ENCODE results near the gene ZNF441. TPM values are rescaled to one million over a fixed set of nuclear protein-coding genes. Genes with fewer than 3 reads are reported as not detected.
A peak's percentile ranks its signal among the peaks of the same experiment; 100 is the strongest.

ZNF441 gene
- total RNA-seq, 4 donors from 2014 or later, result 4.5 to 10.7 (median 7.7) TPM

- Histone ChIP-seq H3K36me3 (peaks cover 18 to 53% of the 10 kb centered on the region in 2 donors), H3K4me3 (no peak overlapping the region), H3K27ac (no peak overlapping the region), H3K9me3 (peaks cover 12 to 85% (median 12%) of the 10 kb centered on the region in 3 donors), H3K4me1 (no peaks in the 10 kb centered on the region), H3K27me3 (no peaks in the 10 kb centered on the region)
- WGBS, 2 donors (ENCODE audit: low coverage in 1 of 2), result 83 to 100% methylated on average over 1 of the region's 1 CpG
- ATAC-seq, result no peak
- TF ChIP-seq EP300 (IDR thresholded peaks at IDR 0.05), result no peak
- no peak for TF ChIP-seq CTCF (IDR thresholded peaks at IDR 0.05)
- no peak for TF ChIP-seq POLR2A (IDR thresholded peaks at IDR 0.05)
- TF ChIP-seq POLR2AphosphoS5 (IDR thresholded peaks at IDR 0.05), result no peak
These were observed 17.0 kb downstream of the ZNF441 start for GRCh38 chr19:11783767-11784166.

- Histone ChIP-seq H3K27me3 (no peaks in the 10 kb centered on the region), H3K9me3 (peaks cover 12 to 88% (median 12%) of the 10 kb centered on the region in 3 donors), H3K36me3 (peaks cover 18 to 47% of the 10 kb centered on the region in 2 donors), H3K4me1 (no peaks in the 10 kb centered on the region), H3K27ac (no peak overlapping the region), H3K4me3 (no peak overlapping the region)
- ATAC-seq, result no peak
- TF ChIP-seq POLR2AphosphoS5 (IDR thresholded peaks at IDR 0.05), result no peak
- no peak for TF ChIP-seq EP300 (IDR thresholded peaks at IDR 0.05)
- no peak for TF ChIP-seq CTCF (IDR thresholded peaks at IDR 0.05)
- no peak for TF ChIP-seq POLR2A (IDR thresholded peaks at IDR 0.05)
- 96 to 97% methylated on average over 2 to 3 of the region's 3 CpGs for WGBS, 2 donors (ENCODE audit: low coverage in 1 of 2)
These were observed 17.6 kb downstream of the ZNF441 start for GRCh38 chr19:11784356-11784755.

GRCh38 chr19:11787536-11787935 lies 20.7 kb downstream of the ZNF441 start:
- peaks cover 0 to 16% of the 10 kb centered on the region in 2 donors for H3K36me3 ChIP-seq
- H3K27me3 ChIP-seq, result no peaks in the 10 kb centered on the region
- no peak for ATAC-seq
- H3K9me3 ChIP-seq, result peaks cover 0 to 61% (median 0%) of the 10 kb centered on the region in 3 donors
- H3K27ac ChIP-seq, result no peak overlapping the region
- H3K4me3 ChIP-seq, result no peak overlapping the region
- WGBS, 2 donors (ENCODE audit: low coverage in 1 of 2), result 78 to 81% methylated on average over 3 of the region's 3 CpGs
- no peak for TF ChIP-seq EP300 (IDR thresholded peaks at IDR 0.05)
- no peak for TF ChIP-seq POLR2A (IDR thresholded peaks at IDR 0.05)
- no peak for TF ChIP-seq CTCF (IDR thresholded peaks at IDR 0.05)
- no peak for TF ChIP-seq POLR2AphosphoS5 (IDR thresholded peaks at IDR 0.05)
- H3K4me1 ChIP-seq, result no peaks in the 10 kb centered on the region

- no peaks in the 10 kb centered on the region for H3K27me3 ChIP-seq
- H3K9me3 ChIP-seq, result peaks cover 0 to 18% (median 0%) of the 10 kb centered on the region in 3 donors
- H3K27ac ChIP-seq, result no peak overlapping the region
- H3K4me1 ChIP-seq, result peaks cover 0 to 10% (median 5%) of the 10 kb centered on the region in 3 donors
- H3K4me3 ChIP-seq, result no peak overlapping the region
- H3K36me3 ChIP-seq, result no peaks in the 10 kb centered on the region
- TF ChIP-seq CTCF (IDR thresholded peaks at IDR 0.05) (no peak), EP300 (IDR thresholded peaks at IDR 0.05) (no peak), POLR2AphosphoS5 (IDR thresholded peaks at IDR 0.05) (no peak), POLR2A (IDR thresholded peaks at IDR 0.05) (no peak)
- ATAC-seq, result no peak
These were observed 26.1 kb downstream of the ZNF441 start for GRCh38 chr19:11792942-11793341.

GRCh38 chr19:11797491-11797890 lies 30.7 kb downstream of the ZNF441 start:
- TF ChIP-seq POLR2A (IDR thresholded peaks at IDR 0.05) (no peak), CTCF (IDR thresholded peaks at IDR 0.05) (peak; percentile 82 to 94 (median 85)), POLR2AphosphoS5 (IDR thresholded peaks at IDR 0.05) (peak; percentile 73)
- Histone ChIP-seq H3K27ac (peak overlapping the region in 3 of 4 donors; percentile 86 to 91 (median 87)), H3K4me3 (peak overlapping the region in 1 of 2 donors; percentile 64), H3K36me3 (no peaks in the 10 kb centered on the region), H3K9me3 (no peaks in the 10 kb centered on the region), H3K27me3 (no peaks in the 10 kb centered on the region), H3K4me1 (peaks cover 0 to 27% (median 8%) of the 10 kb centered on the region in 3 donors)
- peak; percentile 85 for ATAC-seq
- WGBS, 2 donors (ENCODE audit: low coverage in 1 of 2), result 0% methylated on average over 4 to 5 of the region's 8 CpGs

Measured in gastroesophageal sphincter (tissue), 4 donors.